GM21825 (cell line): ENCODE results near the gene VEGFB.
A peak's percentile ranks its signal among the peaks of the same experiment; 100 is the strongest.

Experiments
- ATAC-seq: cut with Tn5 transposase; IDR thresholded peaks from one replicate; pipeline ENCODE4 v1.9.1; 2021; ENCODE audit warnings: mild to moderate bottlenecking, moderate library complexity; ENCODE audit not compliant: unreplicated experiment

The VEGFB gene

DNA sequence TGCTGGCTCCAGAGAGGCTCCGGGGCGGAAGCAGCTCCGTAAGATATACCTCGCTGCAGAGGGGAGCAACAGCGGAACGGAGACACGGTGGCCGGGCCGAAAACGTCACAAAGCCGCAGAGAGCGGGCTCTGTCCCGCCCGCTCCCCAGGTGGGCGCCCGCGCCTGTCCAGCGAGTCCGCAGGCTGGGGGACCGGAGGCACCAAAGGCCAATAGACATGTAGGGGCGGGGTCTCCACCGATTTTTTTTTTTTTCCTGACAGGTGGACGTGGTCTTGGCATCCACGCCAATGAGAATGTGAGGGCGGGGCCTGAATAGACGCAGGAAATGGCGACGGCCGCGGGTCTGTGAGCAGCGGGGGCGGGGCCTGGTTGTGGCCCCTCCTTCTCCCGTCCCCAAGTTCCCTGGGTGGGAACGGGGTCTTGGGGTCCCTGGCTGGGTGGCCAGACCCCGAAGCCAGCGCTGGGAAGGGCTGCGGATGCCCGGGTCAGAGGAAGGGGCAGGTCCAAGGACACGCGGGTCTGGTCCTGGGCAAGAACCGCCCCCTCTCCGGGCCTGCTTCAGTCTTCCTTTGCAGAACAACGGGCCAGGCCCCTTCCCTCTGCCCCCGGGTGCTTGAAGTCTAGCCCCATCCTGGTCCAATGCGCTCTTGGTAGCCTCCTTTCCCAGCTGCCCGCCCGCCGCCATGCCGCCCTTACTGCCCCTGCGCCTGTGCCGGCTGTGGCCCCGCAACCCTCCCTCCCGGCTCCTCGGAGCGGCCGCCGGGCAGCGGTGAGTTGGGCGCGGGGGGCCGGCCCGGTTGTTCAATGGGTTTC, 4.0 kb upstream of the VEGFB start, which contains the start of gene DNAJC4:
Gene DNAJC4 (plus strand): TSS at position 378 of the 814 bp plus-strand sequence. CDS start 307 bp downstream, at position 685.
- no peak for ATAC-seq

DNA sequence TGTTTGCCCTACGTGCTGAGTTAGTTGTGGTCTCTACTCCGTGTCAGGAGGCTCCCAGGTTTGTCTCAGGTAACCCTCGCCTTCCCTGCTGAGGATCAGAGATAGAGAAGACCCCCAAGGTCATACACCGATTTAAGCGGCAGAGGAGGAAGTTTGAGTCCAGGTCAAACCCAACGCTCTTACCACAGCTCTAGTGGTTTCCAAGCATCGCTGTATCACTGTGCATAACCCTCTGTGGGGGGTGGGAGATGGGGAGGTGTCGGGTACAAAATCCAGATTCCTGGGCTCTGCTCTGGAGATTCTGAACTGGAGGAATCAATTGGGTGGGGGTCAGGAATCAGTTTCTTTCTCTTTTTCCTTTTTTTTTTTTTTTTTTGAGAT, 3.4 kb upstream of the VEGFB start:
- ATAC-seq = no peak

DNA sequence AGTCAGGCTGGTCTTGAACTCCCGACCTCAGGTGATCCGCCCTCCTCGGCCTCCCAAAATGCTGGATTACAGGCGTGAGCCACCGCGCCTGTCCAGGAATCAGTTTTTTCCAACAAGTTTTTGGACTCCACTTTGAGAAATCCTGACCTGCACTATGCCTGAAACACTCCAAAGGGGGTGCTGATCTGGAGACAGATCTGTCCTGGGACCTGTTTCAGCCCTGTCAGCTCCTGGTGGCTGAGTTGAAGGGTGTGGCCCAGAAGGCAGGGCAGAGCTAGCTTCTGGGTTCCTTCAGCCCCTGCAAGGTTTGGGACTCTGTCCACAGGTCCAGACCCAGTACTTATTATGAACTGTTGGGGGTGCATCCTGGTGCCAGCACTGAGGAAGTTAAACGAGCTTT, 2.8 kb upstream of the VEGFB start:
- ATAC-seq = no peak

DNA sequence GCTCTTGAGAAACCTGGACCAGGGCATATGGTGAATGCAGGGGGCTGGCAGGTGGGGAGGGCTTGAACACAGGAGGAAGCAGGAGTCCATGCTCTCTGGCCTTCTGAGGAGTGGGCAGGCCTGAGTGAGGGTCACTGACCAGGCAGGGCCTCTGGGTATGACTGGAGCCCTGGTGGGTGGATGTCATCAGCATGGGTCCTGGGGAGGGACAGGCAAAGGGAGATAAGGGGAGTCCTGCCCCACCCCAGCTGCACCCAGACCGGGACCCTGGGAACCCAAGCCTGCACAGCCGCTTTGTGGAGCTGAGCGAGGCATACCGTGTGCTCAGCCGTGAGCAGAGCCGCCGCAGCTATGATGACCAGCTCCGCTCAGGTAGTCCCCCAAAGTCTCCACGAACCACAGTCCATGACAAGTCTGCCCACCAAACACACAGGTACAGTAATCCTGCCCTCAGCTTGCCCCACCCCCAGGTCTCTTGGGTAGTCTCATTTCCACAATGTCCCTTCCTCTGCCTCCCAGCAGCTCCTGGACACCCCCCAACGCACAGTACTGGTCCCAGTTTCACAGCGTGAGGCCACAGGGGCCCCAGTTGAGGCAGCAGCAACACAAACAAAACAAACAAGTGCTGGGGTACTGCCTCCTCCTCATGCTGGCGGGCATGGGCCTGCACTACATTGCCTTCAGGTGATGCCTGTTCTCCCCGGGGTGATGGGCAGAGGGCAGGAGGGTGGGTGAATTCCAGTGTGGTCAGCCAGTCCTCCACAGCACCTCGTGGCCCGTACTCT, 2.0 kb upstream of the VEGFB start:
- no peak for ATAC-seq

DNA sequence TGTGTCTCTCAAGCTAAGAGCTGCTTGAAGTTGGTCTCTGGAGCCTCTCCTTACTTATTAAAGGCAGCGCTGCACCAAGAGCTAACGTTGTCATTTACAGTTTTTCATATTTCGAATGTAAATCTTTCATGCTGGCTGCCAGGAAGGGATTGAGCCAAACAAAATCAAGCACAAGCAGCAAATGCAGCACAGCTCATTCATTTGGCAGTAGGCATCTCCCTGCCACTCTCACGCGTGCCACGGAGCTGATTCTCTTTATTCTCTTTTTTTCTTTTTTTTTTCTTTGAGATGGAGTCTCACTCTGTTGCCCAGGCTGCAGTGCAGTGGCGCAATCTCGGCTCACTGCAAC, 1.4 kb upstream of the VEGFB start:
- ATAC-seq = no peak

DNA sequence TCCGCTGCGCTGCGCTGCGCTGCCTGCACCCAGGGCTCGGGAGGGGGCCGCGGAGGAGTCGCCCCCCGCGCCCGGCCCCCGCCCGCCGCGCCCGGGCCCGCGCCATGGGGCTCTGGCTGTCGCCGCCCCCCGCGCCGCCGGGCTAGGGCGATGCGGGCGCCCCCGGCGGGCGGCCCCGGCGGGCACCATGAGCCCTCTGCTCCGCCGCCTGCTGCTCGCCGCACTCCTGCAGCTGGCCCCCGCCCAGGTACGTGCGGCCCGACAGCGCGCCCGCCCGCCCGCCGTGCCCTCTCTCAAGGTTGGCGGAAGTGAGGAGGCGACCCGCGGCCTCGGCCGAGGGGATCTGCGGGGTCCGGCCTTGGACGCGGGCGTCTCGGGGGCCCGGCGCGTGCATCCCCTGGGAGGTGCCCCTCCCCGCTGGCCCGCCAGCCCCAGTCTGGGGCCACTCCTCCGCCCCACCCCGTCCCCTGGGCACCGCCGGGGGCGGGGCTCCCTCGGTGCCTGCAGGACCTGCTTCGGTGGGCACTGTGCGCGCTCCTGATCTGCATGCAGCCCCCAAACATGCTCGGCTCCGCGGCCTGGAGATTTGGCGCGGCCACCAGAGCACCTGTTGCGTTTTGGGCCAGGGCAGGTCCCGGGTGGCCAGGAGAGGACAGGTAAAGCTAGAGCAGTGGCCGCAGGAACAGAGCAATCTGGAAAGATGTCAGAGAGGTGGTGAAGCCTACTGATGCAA, 429 bp downstream of the VEGFB start:
- ATAC-seq = peak; percentile 22

DNA sequence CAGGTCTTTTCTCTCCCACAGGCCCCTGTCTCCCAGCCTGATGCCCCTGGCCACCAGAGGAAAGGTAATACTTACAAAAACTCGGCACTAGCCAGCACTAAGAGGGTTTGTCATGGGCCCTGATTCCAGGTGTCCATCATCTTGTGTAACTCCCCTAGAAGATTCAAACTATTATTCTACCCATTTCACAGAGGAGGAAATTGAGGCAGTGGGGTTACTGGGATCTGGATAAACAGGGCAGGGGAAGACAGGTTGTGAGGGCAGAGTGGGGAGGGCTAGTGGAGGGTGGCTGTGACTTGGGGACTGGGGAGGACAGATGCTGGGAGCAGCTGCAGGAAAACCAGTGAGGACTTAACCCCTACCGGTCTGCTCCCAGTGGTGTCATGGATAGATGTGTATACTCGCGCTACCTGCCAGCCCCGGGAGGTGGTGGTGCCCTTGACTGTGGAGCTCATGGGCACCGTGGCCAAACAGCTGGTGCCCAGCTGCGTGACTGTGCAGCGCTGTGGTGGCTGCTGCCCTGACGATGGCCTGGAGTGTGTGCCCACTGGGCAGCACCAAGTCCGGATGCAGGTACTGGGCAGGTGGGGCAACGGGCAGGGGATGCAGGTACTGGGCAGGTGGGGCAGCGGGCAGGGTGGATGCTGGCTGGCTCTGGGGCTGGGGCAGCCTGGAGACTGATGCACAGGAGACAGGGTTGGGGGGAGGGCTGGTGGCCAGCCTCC, 1.2 kb downstream of the VEGFB start:
- ATAC-seq = no peak

DNA sequence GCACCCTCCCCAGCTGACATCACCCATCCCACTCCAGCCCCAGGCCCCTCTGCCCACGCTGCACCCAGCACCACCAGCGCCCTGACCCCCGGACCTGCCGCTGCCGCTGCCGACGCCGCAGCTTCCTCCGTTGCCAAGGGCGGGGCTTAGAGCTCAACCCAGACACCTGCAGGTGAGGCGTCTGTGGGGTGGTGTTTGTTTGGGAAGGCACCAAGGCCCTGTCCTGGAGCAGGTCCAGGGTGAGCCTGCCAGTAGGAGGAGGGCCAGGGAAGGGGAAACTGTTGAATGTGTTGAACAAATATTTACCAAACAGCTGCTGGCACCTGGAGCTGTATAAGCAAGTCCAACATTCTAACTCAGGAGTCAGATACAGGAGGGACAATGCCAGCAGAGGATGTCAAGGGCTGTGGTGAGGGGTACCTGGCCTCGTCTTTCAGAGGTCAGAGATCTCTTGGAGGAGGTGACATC, 3.1 kb downstream of the VEGFB start:
- no peak for ATAC-seq

DNA sequence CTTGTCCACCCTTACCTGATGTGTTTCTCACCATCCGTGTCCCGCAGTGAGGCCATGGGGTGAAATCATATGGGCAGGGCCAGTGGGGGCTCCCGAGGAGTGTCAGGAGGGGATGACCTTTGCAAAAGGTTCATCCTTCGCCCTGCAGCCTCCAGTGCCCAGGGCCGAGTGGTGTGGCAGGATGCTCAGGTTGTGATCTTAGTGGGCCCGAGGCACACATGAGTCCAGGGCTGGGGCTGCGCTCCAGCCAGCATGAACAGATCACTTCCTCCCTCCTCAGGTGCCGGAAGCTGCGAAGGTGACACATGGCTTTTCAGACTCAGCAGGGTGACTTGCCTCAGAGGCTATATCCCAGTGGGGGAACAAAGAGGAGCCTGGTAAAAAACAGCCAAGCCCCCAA, 3.7 kb downstream of the VEGFB start:
- no peak for ATAC-seq

DNA sequence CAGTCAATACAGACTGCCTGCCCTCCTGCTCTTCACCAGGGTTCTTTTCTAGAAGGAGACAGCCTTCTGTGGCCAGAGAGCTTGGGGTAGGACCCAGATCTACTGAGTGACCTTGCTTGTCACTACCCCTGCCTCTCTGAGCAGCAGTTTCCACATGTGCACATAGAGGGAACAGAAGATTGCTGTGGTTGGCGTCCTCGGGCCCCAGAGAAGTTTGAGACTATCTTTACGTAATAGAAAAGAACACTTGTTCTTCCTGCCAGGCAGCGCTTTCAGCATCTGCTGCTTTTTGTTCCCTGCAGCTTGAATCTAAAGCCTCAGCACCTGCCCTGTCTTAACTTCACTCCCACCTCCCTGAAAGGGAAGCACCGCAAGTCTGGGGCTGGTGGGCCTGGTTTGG, 4.6 kb downstream of the VEGFB start:
- no peak for ATAC-seq

DNA sequence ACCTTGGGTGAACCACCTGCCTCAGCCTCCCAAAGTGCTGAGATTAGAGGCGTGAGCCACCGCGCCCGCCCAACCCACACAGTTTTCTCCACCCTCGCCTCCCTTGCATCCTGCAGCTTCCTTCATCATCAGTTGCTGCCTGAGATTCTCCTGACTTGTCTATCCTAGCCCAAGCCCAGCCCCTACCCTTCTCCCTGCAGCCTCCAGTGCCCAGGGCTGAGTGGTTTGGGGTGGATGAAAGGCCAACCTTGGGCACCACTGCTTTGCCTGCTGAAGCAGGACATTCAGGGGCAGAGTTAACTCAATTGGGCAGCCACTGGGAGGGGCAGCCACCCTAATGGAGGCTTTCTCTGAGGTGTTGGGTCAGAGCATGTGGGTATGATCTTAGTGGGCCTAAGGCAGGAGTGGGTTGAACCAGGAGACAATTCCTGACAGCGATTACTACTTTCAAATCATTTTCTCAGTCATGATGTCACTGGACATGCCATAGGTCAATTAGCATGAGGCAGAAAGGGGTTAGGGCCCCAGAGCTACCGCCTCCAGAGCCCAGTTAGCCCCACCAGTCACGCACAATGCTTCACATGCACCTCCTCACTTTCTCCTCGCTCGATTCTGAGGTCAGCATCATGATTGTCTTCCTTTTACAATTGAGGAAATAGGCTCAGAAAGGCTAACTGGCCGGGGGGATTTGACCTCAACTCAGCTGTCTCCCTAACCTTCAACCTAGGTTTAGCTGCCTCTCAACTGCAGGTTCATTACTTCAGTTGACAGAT, 5.5 kb downstream of the VEGFB start:
- ATAC-seq = no peak

DNA sequence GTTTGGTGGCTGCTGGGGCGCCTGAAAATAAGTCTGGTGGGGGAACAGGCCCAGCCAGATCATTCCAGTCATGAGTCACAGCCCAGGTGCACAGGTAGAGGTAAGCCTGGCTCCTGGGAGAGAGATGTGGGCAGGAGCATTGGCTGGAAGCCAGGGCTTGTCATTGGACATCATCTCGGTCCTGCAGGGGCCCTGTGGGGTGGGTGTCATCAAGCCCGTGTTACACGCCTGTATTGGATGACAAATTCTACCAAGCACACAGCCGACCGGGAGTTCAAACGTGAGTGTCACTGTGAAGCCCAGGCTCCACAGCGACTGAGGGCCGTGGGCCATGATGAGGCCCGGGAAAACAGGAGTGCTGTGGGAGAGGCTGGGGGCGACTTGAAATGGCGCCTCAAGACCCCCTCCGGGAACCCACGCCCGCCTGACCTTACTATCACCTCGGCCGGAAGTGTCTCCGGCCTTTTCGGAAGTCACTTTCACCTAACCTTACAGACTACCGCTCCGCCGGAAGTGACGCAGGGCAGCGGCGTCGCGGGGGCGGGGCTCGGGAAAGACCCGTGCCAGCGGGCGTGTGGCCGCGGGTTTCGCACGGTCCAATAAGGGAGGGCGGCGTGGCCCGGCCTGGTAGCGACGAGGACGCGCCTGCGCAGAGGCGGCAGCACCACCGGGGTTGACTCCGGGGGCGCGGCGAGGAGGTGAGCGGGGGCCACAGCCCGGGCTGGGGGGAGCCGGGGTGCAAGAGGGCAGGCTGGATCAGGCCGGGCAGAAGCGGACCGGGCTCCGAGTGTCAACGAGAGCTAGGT, 6.3 kb downstream of the VEGFB start, which contains the start of gene FKBP2:
Gene FKBP2 (plus strand): TSS at position 661 of the 806 bp plus-strand sequence. CDS start 1,293 bp downstream, outside the sequence.
- peak; percentile 56 for ATAC-seq

DNA sequence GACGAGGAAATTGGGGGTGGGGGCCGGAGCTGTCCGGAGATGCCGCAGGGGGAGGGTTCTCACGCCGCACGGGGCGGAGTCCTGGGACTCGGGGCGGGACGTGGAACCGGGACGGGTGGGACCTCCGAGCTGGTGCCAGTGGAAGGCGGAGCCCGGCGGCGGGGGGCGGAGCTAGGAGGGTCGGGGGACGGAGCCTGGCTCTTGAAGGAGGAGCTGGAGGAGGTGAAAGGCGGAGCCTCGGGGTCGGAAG, 6.8 kb downstream of the VEGFB start:
- peak; percentile 59 for ATAC-seq

DNA sequence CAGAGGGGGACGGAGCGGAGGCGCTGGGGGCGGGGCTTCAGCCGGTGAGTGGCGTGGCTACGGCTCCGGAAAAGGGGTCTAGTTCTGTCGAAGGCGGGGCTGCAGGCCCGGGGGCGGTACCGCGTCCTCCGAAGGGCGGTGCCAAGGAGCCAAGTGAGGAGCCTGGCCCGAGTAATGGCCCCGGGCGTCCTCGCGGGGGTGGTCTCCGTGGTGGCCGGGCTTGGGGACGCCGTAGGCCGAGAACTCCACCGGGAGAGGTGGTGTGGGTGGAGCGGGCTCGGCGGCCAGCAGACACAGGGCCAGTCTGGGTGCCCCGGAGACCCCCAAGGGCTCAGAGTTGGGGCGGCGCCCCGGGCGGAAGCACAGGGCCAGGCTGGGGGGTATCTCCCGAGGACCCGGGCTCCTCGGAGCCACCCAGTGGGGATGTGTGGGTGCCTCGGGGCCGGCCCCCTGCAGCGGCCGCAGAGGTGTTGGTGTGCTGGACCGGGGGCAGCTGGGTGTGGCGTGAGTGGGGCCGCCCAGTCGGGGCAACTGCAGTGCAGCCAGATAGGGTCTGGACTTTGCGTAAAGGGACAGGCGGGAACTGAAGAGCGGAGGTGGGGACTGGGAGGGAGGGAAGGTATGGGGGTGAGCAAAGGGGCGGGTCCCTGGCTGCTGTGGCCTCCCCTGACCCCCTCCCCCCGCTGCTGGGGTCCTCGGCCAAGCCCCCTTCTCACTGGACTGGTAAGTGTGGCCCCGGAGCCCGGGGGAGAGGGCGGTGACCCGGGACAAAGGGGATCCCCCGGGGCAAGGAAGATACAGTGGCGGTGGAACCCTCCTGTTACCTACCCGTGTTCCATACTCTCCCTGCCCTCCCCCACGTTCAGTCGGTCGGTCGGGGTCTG, 7.3 kb downstream of the VEGFB start:
- ATAC-seq = peak; percentile 56

DNA sequence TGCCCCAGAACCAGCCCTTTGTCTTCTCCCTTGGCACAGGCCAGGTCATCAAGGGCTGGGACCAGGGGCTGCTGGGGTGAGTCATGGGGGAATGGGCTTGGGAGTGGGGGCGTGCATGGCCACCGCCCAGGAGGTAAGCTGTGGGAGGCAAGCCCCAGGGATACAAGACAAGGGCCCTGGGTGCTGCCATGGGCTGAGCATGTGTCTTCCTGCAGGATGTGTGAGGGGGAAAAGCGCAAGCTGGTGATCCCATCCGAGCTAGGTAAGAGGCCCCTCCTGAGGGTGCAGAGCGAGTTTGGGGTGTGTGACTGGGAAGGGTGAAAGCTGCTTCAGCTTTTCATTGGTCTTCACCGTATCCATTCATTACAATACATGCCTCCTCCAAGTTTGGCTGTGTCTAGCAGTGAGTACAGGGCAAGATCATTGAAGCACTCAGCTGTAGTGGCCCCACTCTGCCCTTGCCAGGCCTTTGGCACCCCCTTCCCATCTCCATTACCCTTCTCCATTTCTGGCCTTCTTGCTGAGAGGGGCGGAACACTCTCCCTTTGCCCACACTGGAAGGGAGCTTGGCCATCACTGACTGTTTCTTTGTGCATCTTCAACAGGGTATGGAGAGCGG, 9.0 kb downstream of the VEGFB start:
- no peak for ATAC-seq

DNA sequence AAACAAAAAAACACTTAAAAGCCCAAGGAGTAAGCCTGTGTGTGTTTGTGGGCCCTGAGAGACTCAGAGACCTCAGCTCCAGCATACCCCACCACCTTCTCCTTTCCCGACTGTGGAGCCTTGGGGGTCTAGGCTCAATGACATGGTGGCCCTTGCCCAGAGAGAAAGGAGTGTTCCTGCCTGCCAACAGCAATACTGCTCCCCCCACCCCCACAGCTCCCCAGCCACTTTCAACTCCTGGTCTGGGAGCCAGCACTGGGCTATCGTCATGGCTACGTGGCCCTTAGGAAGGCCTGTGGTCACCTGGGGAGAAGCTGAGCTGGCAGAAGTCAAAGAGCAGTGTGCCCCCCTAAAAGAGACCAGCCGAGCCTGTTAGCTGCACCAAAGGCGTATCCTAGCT, 9.7 kb downstream of the VEGFB start:
- ATAC-seq = no peak

DNA sequence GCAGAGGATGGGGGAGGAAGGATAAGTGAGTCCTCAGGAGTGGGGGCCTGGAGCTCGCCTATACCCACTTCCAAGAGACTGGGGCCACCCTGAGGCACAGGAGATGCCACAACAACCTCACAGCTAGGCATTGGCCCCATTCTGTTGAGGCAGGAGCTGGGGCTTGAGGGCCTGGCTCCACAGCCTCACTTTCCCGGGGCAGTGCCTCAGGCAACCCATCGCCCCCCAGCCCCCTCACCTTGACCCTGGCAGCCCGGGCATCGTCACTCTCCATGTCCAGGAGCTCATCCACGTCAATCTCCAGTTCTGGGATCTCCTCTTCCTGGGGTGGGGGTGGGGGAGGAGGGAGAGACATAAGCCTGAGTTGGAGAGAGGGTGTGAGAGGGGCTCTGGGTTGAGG, 10.6 kb downstream of the VEGFB start:
- ATAC-seq = no peak

DNA sequence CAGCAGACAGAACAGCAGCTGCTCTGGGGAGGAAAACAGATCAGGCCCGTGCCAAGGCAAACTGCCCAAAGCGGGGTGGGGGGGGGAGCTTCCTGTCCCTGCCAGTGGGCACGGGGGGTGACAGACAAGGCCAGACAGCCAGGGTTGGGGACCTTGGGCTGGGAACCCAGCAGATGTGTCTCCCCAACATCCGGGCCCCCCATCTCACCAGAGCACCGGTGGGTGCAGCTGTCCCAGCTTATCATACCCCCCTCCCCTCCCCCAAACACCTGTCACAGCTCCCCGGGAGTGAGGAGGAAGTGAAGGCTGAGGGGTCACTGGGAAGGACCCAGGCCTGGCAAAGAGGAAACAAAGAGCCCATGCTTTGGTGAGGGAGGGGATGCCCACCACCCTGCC, 11.0 kb downstream of the VEGFB start:
- ATAC-seq = no peak
